ENCODE data around the gene IL1RL2.

IL1RL2 gene

GRCh38 chr2:102269200-102269524 lies 82.3 kb downstream of the IL1RL2 start:
- H3K27ac ChIP-seq = no peak overlapping the region
- TF ChIP-seq CTCF (IDR thresholded peaks at IDR 0.05) = no peak
- H3K4me3 ChIP-seq = no peak overlapping the region
- no peak for DNase-seq (ENCODE audit: low spot score)

DNA sequence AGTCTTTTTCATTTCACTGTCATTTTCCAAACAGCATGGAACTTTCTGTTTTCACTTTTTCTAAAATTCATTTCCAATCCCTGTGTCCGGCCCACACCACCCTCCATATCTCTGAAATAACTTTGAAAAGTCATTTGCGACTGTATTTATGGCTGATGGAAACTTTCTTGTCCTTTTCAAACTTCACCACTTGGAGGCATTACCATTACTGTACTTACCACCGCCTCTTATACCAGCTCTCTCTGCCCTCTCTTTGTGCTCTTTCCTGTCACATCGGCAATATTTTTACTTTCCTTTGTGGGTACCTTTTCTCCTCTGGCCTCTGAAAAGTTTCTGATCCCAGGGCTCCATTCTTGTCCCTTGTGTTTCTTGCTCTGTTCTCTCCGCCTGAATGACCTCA lies 85.0 kb downstream of the IL1RL2 start:
- Histone ChIP-seq H3K27ac (no peak overlapping the region), H3K4me3 (no peak overlapping the region)
- no peak for DNase-seq (ENCODE audit: low spot score)
- no peak for TF ChIP-seq CTCF (IDR thresholded peaks at IDR 0.05)

DNA sequence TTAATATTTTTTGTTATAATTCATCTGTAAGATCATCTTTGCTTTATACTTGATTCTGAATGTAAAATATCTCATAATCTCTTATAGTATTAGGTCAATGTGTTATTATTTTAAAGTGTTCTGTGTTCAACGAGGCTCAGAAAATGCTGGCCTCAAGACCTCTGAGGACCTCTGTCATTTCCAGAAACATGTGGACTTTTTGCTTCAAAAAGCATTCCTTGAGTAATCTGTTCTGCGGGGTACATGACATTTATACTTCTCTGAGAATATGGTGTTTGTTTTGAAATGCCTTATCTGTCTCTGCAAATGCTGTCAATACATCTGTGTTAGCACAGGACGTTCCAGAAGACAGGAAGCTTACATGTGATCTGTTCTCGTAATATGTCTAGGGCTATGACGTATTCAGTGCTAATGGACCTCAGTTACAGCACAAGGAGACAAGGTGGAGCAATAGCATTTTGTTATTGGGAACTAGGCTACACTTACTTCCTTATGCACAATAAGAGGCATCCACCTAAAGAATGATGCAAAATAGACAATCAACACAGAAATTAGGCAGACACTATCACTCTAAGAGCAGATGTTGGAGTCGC lies 86.9 kb downstream of the IL1RL2 start:
- TF ChIP-seq CTCF (IDR thresholded peaks at IDR 0.05) = no peak
- no peak overlapping the region for H3K4me3 ChIP-seq
- no peak for DNase-seq (ENCODE audit: low spot score)
- no peak overlapping the region for H3K27ac ChIP-seq

GRCh38 chr2:102276549-102277201 lies 89.9 kb downstream of the IL1RL2 start:
- no peak overlapping the region for H3K27ac ChIP-seq
- no peak overlapping the region for H3K4me3 ChIP-seq
- no peak for DNase-seq (ENCODE audit: low spot score)
- TF ChIP-seq CTCF (IDR thresholded peaks at IDR 0.05) = no peak

- no peak for TF ChIP-seq CTCF (IDR thresholded peaks at IDR 0.05)
- H3K4me3 ChIP-seq = no peak overlapping the region
These were observed 90.4 kb downstream of the IL1RL2 start for GRCh38 chr2:102277202-102277700.

DNA sequence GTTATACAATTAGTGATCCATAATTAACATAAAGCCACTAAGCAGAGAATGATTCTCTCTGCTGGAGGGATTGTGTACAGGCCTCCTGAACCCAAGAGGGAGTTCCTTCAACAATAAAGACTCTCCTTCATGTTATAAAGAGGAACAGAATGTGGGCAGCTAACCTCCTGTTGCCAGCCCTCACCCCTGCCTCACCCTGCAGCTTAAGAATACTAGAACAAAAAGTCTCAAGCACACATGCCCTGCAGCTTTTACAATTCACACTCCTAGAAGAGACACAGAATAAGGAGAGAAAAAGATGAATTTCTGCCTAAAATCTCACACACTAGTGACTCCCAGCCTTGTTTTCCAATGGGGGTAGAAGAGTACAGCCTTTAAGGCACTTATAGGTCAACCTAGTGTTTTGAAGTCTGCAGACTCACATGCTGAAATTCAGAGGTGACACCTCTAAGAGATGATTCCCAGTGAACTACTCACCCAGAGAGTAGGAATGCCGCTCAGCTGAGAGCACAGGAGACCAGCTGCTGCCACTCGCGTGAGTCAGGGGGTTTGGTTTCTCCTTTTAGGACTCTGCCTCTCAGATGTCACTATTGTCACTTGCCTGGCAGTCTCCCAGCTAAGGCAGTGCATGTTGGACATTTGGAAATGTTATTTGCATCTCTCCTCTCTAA lies 92.0 kb downstream of the IL1RL2 start:
- TF ChIP-seq CTCF (IDR thresholded peaks at IDR 0.05) = no peak
- no peak overlapping the region for H3K27ac ChIP-seq
- no peak overlapping the region for H3K4me3 ChIP-seq
- no peak for DNase-seq (ENCODE audit: low spot score)

More at GRCh38 chr2:102277202-102277700, 90.4 kb downstream of the IL1RL2 start:
- H3K27ac ChIP-seq = no peak overlapping the region
- DNase-seq (ENCODE audit: low spot score) = no peak

GRCh38 chr2:102279391-102279735 lies 92.5 kb downstream of the IL1RL2 start:
- TF ChIP-seq CTCF (IDR thresholded peaks at IDR 0.05) = no peak
- Histone ChIP-seq H3K4me3 (no peak overlapping the region), H3K27ac (no peak overlapping the region)
- DNase-seq (ENCODE audit: low spot score) = no peak
